ENCODE data around the gene UBQLN2.
"Not testable (repeated sequence)": the region's sequence is repeated elsewhere in the genome, so short reads cannot be mapped to it uniquely, and the experiment has no call there.

The UBQLN2 gene

DNA sequence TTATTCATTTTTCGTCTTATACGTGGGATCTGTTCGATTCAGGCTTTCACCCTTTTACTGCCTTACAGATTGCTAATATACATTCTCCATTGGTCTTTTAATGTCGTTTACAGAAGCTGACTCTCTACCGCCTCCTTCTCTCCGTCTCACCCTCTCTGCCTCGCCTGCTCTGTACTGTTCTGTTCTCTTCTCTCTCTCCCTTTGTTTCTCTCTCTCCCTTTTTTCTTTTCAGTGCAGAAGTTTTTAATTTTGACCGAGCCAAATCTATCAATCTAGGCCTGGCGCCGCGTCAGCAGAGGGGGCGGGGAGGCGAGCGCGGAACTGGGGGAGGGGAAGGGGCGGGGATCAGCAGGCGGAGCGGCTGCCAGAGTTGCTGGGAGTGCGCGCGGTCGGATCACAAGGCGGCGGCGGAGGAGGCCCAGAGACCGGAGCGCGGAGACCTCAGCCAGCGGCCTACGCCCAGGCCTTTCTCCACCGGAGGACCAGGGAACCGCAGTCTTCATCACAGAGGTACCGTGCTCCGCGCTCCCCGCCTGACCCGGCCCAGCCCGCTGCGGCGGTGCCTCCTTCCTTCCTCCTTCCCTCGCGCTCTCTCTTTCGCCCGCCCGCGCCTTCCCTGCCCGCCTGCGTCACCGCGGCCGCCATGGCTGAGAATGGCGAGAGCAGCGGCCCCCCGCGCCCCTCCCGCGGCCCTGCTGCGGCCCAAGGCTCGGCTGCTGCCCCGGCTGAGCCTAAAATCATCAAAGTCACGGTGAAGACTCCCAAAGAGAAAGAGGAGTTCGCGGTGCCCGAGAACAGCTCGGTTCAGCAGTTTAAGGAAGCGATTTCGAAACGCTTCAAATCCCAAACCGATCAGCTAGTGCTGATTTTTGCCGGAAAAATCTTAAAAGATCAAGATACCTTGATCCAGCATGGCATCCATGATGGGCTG is at the start of gene UBQLN2:
Gene UBQLN2 (plus strand): TSS at position 397 of the 931 bp plus-strand sequence. CDS start 247 bp downstream, at position 644.
- peak; percentile 63 for DNase-seq (ENCODE audit: low read depth in 2 of 2)

DNA sequence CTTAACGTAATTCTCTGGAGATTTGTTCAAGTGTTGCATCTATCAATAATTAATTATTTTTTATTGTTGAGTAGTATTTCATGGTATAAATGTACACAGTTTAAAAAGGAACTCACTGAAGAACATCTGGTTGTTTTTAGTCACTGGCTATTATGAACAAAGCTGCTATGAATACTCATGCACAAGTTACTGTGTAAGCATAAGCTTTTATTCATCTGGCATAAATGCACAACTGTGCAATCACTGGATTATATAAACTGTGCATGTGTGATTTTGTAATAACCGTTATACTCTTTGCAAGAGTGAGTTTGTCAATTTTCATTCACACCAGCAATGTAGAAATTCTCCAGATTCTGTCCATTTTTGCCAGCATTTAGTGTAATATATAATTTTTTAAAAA is 43.8 kb upstream of the UBQLN2 start:
- DNase-seq (ENCODE audit: low read depth in 2 of 2) = no peak

DNA sequence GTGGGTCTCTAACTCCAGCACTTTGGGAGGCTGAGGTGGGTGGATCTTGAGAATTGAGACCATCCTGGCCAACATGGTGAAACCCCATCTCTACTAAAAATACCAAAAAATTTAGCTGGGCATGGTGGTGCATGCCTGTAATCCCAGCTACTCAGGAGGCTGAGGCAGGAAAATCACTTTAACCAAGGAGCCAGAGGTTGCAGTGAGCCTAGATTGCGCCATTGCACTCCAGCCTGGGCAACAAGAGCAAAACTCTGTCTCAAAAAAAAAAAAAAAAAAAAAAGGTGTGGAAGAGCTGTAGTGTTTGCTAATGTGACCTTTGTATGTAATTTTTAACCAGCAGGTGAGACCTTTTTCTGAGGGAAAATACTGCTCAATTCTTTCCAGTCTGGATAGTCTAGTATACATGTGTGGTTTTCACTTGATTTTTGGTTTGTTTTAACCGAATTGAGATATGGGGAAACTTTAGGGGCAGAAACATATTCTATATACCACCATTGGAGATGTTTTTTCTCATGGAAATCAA is 33.9 kb upstream of the UBQLN2 start:
- DNase-seq (ENCODE audit: low read depth in 2 of 2) = not testable (repeated sequence)

DNA sequence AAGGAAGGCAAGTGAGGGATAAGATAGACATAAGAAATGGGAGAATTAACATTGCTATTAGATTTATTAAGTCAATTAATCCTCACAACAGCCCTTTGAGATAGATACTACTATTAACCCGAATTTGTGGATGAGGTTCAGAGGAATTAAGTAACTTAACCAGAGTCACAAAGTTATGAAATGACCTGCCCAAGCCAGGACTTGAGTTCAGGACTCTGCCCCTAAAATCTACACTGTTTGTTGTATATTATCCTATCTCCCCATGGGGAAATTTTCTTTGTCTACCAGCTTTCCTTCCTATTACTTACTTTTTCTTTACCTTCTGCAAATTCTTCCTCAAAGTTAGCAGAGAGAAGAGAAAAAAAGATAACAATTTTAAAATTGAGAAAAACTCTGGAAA is 33.4 kb upstream of the UBQLN2 start:
- no peak for DNase-seq (ENCODE audit: low read depth in 2 of 2)

GRCh38 chrX:56550667-56551066 is 12.8 kb upstream of the UBQLN2 start:
- no peak for DNase-seq (ENCODE audit: low read depth in 2 of 2)

DNA sequence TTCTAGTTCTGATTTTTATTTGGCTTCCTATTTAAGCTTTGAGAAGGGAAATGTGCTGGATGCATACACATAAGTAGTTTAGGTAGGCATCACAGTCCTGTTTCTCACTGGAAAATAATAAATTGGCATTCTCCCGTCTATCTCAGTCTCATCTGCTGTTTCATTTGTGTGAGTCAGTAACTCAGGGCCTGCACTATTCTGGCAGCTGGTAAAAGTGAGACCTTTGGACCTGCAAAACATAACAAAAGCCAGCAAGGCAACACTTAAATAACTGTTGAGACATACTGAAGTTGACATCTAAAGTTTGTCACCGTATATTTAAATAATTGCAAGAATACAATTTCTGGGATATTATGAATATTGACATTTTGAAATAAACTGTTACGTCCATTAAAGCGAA is 8.6 kb upstream of the UBQLN2 start:
- DNase-seq (ENCODE audit: low read depth in 2 of 2) = no peak

DNA sequence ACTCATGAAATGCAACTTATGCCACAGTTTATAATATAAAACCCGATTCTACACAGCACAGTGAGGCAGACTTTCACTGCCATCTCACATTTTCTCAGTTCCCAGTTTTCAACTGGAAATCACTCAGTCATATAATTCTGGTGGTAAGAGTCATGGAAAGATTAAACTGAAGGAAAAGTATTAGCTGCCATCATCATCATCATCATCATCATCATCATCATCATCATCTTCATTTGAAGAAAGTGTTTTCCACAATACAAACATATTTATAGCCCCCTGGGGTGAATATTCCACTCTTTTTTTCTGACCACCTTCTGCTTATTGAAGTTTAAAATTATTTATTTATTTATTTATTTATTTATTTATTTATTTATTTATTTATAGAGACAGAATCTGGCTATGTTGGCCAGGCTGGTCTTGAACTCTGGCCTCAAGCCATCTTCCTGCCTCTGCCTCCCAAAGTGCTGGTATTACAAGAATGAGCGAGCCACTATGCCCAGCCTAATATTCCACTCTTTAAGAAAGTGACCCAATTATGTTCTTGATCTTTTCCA is 6.0 kb upstream of the UBQLN2 start:
- no peak for DNase-seq (ENCODE audit: low read depth in 2 of 2)

DNA sequence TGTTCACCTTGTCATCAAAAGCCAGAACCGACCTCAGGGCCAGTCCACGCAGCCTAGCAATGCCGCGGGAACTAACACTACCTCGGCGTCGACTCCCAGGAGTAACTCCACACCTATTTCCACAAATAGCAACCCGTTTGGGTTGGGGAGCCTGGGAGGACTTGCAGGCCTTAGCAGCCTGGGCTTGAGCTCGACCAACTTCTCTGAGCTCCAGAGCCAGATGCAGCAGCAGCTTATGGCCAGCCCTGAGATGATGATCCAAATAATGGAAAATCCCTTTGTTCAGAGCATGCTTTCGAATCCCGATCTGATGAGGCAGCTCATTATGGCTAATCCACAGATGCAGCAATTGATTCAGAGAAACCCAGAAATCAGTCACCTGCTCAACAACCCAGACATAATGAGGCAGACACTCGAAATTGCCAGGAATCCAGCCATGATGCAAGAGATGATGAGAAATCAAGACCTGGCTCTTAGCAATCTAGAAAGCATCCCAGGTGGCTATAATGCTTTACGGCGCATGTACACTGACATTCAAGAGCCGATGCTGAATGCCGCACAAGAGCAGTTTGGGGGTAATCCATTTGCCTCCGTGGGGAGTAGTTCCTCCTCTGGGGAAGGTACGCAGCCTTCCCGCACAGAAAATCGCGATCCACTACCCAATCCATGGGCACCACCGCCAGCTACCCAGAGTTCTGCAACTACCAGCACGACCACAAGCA is 898 bp downstream of the UBQLN2 start:
- peak in 1 of 2 donors; percentile 4 for DNase-seq (ENCODE audit: low read depth in 2 of 2)

DNA sequence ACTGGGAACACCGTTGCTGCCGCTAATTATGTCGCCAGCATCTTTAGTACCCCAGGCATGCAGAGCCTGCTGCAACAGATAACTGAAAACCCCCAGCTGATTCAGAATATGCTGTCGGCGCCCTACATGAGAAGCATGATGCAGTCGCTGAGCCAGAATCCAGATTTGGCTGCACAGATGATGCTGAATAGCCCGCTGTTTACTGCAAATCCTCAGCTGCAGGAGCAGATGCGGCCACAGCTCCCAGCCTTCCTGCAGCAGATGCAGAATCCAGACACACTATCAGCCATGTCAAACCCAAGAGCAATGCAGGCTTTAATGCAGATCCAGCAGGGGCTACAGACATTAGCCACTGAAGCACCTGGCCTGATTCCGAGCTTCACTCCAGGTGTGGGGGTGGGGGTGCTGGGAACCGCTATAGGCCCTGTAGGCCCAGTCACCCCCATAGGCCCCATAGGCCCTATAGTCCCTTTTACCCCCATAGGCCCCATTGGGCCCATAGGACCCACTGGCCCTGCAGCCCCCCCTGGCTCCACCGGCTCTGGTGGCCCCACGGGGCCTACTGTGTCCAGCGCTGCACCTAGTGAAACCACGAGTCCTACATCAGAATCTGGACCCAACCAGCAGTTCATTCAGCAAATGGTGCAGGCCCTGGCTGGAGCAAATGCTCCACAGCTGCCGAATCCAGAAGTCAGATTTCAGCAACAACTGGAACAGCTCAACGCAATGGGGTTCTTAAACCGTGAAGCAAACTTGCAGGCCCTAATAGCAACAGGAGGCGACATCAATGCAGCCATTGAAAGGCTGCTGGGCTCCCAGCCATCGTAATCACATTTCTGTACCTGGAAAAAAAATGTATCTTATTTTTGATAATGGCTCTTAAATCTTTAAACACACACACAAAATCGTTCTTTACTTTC is 1.8 kb downstream of the UBQLN2 start:
- no peak for DNase-seq (ENCODE audit: low read depth in 2 of 2)

DNA sequence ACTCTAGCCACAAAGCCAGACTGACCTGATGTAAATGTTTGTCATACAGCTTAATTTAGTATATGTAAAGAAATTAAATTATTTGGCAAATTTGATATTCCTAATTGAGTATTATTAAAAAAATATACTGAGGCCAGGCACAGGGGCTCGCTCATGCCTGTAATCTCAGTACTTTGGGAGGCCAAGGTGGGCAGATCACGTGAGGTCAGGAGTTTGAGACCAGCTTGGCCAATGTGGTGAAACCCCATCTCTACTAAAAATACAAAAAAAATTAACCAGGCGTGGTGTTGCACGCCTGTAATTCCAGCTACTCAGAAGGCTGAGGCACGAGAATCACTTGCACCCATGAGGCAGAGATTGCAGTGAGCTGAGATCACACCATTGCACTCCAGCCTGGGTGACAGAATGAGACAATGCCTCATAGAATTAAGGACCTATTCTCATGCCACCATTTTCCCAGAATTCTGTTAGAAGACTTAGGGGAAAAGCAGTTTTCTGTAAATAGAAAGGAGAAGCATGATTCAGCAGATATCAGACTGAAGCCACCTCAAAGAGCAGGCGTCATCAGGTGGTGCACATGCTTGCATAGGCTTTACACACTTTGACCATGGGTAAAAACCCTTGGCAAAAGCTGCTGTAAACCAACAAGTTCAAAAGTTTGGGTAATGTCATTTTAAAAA is 6.1 kb downstream of the UBQLN2 start:
- no peak for DNase-seq (ENCODE audit: low read depth in 2 of 2)

DNA sequence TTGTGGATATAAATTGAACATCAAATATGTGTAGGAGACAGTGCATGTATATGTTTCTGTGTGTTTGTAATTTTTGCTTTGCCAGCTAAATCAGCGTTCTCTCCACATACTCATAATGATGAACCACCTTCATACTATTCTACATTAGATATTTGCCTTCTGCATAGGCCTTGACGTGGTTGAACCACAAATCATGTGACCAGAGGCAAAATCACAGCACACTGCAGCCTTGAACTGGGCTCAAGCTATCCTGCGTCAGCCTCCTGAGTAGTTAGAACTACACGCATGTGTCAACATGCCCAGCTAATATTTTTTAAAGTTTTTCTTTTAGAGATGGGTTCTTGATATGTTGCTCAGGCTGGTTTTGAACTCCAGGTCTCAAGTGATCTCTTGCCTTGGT is 9.5 kb downstream of the UBQLN2 start:
- DNase-seq (ENCODE audit: low read depth in 2 of 2) = no peak

GRCh38 chrX:56574861-56575260 is 11.4 kb downstream of the UBQLN2 start:
- no peak for DNase-seq (ENCODE audit: low read depth in 2 of 2)

DNA sequence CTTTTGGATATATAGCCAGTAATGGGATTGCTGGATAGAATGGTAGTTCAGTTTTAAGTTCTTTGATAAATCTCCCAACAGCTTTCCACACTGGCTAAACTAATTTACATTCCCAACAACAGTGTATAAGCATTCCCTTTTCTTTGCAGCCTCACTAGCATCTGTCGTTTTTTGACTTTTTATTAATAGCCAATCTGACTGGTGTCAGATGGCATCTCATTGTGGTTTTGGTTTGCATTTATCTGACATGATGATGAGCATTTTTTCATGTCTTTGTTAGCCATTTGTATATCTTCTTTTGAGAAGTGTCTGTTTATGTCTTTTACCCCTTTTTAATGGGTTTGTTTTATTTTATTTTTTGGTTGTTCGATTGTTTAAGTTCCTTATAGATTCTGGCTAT is 13.3 kb downstream of the UBQLN2 start:
- no peak for DNase-seq (ENCODE audit: low read depth in 2 of 2)

DNA sequence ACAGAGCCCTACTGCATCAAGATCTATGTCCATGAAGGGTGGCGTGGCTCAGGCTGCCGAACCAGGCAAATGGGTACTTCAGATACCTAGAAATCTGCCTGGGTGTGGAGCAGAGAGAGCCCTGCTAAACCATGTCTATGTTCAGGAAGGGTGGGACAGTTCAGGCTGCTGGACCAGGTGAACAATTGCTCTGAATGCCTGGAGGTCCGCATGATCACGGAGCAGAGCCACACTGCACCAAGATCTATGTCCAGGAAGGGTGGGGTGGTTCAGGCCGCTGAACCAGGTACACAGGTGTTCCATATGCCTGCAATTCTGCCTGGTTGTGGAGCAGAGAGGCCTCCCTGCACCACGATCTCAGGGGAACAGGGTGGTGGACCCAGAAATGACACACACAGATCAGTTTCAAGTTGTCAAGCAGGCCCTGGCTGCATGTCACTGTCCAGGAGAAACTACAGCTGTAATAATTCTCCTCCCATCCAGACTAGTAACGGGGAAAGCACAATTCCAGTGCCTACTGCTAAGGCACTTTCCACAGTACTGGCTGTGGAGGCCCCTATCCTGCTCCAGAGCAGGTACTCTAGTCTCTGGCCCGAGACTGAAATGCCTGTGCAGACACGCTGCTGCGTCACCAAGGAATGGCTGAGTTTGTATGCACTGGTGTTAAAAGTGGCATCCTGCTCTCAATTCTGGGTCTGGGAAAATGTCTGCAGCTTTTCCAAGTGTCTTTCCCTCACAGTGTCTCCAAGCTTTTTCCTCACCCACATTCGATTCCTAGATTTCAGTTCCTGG is 25.2 kb downstream of the UBQLN2 start:
- DNase-seq (ENCODE audit: low read depth in 2 of 2) = no peak

GRCh38 chrX:56591830-56592229 is 28.4 kb downstream of the UBQLN2 start:
- not testable (repeated sequence) for DNase-seq (ENCODE audit: low read depth in 2 of 2)

DNA sequence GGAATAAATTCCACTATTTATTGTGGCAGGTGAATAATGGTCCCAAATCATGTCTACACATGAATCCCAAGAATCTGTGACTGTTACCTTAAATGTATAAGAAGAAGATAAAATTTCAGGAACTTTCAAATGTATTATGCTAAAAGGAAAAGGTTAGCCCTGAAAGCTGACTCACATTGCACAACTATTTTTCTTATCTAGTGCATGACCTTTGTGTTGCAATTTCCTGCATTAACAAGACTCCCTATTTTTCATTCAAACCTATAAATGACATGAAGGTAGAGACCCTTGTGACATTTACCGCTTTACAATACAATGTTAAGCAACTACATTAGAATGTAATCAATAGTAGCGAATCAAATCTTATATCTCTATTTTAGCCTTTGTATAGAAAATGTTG is 36.7 kb downstream of the UBQLN2 start:
- no peak for DNase-seq (ENCODE audit: low read depth in 2 of 2)

GRCh38 chrX:56600987-56601386 is 37.6 kb downstream of the UBQLN2 start:
- no peak for DNase-seq (ENCODE audit: low read depth in 2 of 2)

GRCh38 chrX:56615282-56615681 is 51.9 kb downstream of the UBQLN2 start:
- DNase-seq (ENCODE audit: low read depth in 2 of 2) = no peak

Data from activated CD4-positive, alpha-beta T cell treated with anti-CD3 and anti-CD28 coated beads for 24 hours (primary cell).